ENCODE data around the gene NDUFB6. TPM values are rescaled to one million over a fixed set of nuclear protein-coding genes. Genes with fewer than 3 reads are reported as not detected.

Gene NDUFB6
- total and polyA plus RNA-seq, 9 of the 15 experiments (the other 6 are each of a cell fraction or from before 2014, with no cell fraction given): 26.5 to 88.1 (median 64.0) TPM

- TF ChIP-seq SIN3A (IDR thresholded peaks at IDR 0.05; ENCODE audit: borderline replicate concordance in 2 of 2, control insufficient read depth in 1 of 2, low read depth in 2 of 2, low read length in 2 of 2) (peak; percentile 34 to 76; a peak in 2 of 4 replicates), EP300 (IDR thresholded peaks at IDR 0.05; ENCODE audit: low read length) (no peak), L3MBTL2 (IDR thresholded peaks at IDR 0.05) (peak; percentile 60), NRF1 (conservative IDR thresholded peaks at IDR 0.05 in 1 of 2, IDR thresholded peaks at IDR 0.05 in 1 of 2) (peak; percentile 18 to 30; a peak in 2 of 4 replicates), ZEB2 (IDR thresholded peaks at IDR 0.05) (no peak), HDAC3 (IDR thresholded peaks at IDR 0.05; ENCODE audit: borderline replicate concordance, partially characterized antibody) (peak; percentile 81), ERF (CRISPR knock-in tag; IDR thresholded peaks at IDR 0.05) (0 out of 2 replicates have a peak, but pooled peaks have one; percentile 25), SMAD3 (CRISPR knock-in tag; conservative IDR thresholded peaks at IDR 0.05) (no peak), TGIF2 (CRISPR knock-in tag; IDR thresholded peaks at IDR 0.05) (0 out of 2 replicates have a peak, but pooled peaks have one; percentile 42), YY1 (IDR thresholded peaks at IDR 0.05; ENCODE audit: borderline replicate concordance in 1 of 3, control insufficient read depth in 1 of 3, extremely low read depth in 1 of 3, insufficient read depth in 3 of 3, insufficient read length in 1 of 3, insufficient replicate concordance in 2 of 3, low read depth in 1 of 3, low read length in 2 of 3) (peak; percentile 97 to 99 (median 98)), CREB3L1 (IDR thresholded peaks at IDR 0.05; ENCODE audit: borderline replicate concordance, low read depth) (0 out of 2 replicates have a peak, but pooled peaks have one; percentile 35), GABPB1 (CRISPR knock-in tag; IDR thresholded peaks at IDR 0.05) (peak; percentile 74), RB1 (IDR thresholded peaks at IDR 0.05; ENCODE audit: low read depth) (peak; percentile 53; the same call in 1 of the 2 replicates), USF1 (CRISPR knock-in tag; IDR thresholded peaks at IDR 0.05) (peak; percentile 91), KLF13 (tag; IDR thresholded peaks at IDR 0.05; ENCODE audit: borderline replicate concordance, low read depth) (peak; percentile 62)
- TF ChIP-seq, protein P1, sequence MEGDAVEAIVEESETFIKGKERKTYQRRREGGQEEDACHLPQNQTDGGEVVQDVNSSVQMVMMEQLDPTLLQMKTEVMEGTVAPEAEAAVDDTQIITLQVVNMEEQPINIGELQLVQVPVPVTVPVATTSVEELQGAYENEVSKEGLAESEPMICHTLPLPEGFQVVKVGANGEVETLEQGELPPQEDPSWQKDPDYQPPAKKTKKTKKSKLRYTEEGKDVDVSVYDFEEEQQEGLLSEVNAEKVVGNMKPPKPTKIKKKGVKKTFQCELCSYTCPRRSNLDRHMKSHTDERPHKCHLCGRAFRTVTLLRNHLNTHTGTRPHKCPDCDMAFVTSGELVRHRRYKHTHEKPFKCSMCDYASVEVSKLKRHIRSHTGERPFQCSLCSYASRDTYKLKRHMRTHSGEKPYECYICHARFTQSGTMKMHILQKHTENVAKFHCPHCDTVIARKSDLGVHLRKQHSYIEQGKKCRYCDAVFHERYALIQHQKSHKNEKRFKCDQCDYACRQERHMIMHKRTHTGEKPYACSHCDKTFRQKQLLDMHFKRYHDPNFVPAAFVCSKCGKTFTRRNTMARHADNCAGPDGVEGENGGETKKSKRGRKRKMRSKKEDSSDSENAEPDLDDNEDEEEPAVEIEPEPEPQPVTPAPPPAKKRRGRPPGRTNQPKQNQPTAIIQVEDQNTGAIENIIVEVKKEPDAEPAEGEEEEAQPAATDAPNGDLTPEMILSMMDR (IDR thresholded peaks at IDR 0.05 in 2 of 3, conservative IDR thresholded peaks at IDR 0.05 in 1 of 3; ENCODE audit: insufficient read depth in 2 of 3, low read depth in 1 of 3, low read length in 3 of 3): peak in 1 of 3 experiments; percentile 6; a peak in 1 of 6 replicates
- TF ChIP-seq, protein P2, sequence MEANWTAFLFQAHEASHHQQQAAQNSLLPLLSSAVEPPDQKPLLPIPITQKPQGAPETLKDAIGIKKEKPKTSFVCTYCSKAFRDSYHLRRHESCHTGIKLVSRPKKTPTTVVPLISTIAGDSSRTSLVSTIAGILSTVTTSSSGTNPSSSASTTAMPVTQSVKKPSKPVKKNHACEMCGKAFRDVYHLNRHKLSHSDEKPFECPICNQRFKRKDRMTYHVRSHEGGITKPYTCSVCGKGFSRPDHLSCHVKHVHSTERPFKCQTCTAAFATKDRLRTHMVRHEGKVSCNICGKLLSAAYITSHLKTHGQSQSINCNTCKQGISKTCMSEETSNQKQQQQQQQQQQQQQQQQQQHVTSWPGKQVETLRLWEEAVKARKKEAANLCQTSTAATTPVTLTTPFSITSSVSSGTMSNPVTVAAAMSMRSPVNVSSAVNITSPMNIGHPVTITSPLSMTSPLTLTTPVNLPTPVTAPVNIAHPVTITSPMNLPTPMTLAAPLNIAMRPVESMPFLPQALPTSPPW (CRISPR knock-in tag; IDR thresholded peaks at IDR 0.05): peak; percentile 85
- TF ChIP-seq, protein P3, sequence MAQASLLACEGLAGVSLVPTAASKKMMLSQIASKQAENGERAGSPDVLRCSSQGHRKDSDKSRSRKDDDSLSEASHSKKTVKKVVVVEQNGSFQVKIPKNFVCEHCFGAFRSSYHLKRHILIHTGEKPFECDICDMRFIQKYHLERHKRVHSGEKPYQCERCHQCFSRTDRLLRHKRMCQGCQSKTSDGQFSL (CRISPR knock-in tag; IDR thresholded peaks at IDR 0.05): peak; percentile 70
- TF ChIP-seq, protein P3 (tag; IDR thresholded peaks at IDR 0.05): peak in 1 of 2 experiments; percentile 78; a peak in 2 of 4 replicates
Measured at GRCh38 chr9:32552172-32552872, 20.6 kb downstream of the NDUFB6 start, which contains the start of the genes SMIM27 and TOPORS (continued).
